Measurements from ENCODE around the gene SGIP1. TPM values are rescaled to one million over a fixed set of nuclear protein-coding genes. Genes with fewer than 3 reads are reported as not detected.
"Not testable (repeated sequence)": the region's sequence is repeated elsewhere in the genome, so short reads cannot be mapped to it uniquely, and the experiment has no call there.

SGIP1 gene
- total RNA-seq, 1 experiment from 2014 or later, result 0.34 TPM

DNA sequence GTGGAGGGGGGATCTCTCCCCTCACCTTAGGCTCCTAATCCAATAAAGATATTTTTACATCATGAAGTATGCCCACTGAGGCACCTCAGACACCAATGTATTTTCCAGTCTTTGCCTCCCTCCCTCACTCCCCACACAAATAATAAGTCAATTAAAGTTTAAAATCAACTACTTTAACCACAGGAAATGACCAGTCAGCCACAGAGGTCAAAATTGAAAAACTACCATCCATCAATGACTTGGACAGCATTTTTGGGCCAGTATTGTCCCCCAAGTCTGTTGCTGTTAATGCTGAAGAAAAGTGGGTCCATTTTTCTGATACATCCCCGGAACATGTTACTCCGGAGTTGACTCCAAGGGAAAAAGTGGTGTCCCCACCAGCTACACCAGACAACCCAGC lies 147.7 kb downstream of the SGIP1 start:
- DNase-seq (ENCODE audit: low spot score), result no peak

GRCh38 chr1:66682106-66682505 lies 148.2 kb downstream of the SGIP1 start:
- DNase-seq (ENCODE audit: low spot score), result no peak

- no peak for DNase-seq (ENCODE audit: low spot score)
Measured at GRCh38 chr1:66684353-66684752, 150.4 kb downstream of the SGIP1 start.

GRCh38 chr1:66685265-66685664 lies 151.3 kb downstream of the SGIP1 start:
- DNase-seq (ENCODE audit: low spot score), result no peak

DNA sequence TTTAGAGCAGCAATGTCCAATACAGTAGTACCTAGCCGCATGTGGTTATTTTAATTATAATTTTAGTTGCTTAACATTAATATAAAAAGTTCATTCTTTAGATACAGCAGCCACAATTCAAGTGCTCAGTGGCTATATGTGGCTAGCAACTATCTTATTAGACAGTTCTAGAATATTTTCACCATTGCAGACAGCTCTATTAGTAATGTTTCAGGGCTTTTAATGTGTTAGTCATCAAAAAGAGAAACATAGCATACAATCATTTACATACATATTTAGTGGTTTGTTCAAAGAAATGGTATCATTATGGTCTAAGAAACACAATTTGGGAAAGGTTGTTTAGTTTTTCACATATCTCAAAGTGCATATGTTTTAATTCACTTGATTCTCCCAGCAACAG lies 151.7 kb downstream of the SGIP1 start:
- DNase-seq (ENCODE audit: low spot score), result no peak

GRCh38 chr1:66686406-66686805 lies 152.5 kb downstream of the SGIP1 start:
- DNase-seq (ENCODE audit: low spot score), result no peak

DNA sequence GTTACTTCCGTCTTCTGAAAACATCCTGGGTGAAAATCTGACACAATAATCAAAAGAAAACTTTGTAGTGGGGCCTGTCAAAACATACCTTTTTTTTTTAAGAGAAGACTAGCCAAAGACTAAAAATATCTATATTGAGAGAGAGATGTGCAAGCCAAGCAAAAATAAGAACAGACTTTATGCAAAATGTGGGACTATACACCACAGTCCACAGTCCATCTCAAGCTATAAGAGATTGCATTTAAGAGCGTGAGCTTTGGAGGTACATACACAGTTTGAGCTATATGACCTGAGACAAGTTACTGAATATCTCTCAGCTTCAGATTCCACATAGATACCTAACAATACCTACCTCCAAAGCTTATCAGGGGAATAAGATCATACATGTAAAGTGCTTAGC lies 153.4 kb downstream of the SGIP1 start:
- DNase-seq (ENCODE audit: low spot score), result no peak

GRCh38 chr1:66690666-66691381 lies 156.9 kb downstream of the SGIP1 start:
- DNase-seq (ENCODE audit: low spot score), result no peak

DNA sequence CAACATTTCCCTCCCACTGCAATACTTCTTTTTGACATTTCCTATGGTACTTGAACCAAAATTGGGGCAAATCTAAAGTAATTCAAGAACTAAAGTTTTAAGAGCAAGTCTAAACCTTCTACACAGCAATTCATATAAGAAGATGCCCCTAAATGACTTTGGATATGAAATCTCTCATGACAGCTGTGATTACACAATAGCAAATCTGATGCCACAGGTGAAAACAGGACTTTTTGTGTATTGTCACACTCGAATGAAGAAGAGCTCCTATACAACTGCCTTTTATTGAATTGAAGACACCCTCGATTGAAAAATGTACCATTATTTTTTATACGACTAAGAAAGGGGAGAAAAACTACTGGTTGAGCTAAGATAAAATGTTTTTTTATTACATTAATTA lies 158.7 kb downstream of the SGIP1 start:
- no peak for DNase-seq (ENCODE audit: low spot score)

DNA sequence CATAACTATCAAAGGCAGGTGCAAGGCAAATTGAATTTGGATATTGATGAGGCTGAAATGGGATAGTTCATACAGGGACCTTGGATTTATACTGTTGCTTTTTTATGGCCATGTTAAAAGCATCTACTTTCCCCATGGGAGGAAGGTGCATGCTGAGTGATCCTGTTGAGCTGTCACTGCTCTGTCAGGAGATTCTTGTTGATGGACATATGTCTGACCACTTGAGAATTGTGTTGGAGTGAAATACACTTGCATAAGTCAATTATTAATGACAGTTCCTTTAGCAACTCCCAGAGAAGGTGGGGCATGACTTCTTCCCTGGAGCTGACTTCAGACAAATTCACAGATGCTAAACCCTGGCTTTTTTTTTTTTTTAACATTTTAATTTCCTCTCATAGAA lies 159.9 kb downstream of the SGIP1 start:
- DNase-seq (ENCODE audit: low spot score), result no peak

DNA sequence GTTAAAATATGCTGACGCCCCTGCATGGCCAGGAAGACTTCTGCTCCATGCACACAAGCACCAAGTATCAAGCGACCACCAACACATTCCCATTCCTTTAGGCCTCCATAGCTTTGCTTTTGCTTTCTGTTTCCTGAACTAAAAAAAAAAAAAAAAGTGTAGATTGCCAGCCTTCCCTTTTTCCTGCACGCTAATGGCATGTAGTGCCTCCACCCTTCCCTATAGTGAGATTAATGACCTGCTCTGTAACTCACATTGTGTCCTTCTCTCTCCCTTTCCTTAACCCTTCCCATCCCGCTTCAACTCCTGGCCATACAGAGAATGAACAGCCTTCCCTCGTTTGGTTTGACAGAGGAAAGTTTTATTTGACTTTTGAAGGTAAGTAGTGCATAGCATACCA lies 161.2 kb downstream of the SGIP1 start:
- DNase-seq (ENCODE audit: low spot score), result no peak

GRCh38 chr1:66696771-66697170 lies 162.8 kb downstream of the SGIP1 start:
- DNase-seq (ENCODE audit: low spot score), result no peak

- DNase-seq (ENCODE audit: low spot score), result no peak
Measured at GRCh38 chr1:66699213-66699612, 165.3 kb downstream of the SGIP1 start.

GRCh38 chr1:66704177-66704875 lies 170.4 kb downstream of the SGIP1 start:
- DNase-seq (ENCODE audit: low spot score), result no peak

- DNase-seq (ENCODE audit: low spot score), result no peak
Measured at GRCh38 chr1:66705110-66705509, 171.2 kb downstream of the SGIP1 start.

DNA sequence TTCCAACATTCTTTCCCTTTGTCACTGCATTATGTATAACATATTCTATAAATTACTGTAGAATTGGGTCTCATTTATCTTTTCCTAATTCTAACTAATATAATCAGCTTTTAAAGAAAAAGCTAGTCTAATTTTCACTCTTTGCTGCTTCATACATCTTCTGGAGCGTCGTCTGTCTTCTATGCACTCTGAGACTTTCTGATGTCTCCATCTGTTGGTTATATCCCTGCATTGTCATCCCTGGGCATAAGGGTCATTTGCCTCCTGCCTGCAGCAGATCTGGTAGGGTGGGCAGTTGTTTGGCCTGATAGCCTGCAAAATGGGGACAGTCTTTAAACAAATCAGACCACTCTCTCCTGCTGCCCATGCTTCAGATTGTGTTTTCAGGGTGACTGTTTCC lies 177.5 kb downstream of the SGIP1 start:
- no peak for DNase-seq (ENCODE audit: low spot score)

- no peak for DNase-seq (ENCODE audit: low spot score)
Measured at GRCh38 chr1:66712839-66713238, 178.9 kb downstream of the SGIP1 start.

DNA sequence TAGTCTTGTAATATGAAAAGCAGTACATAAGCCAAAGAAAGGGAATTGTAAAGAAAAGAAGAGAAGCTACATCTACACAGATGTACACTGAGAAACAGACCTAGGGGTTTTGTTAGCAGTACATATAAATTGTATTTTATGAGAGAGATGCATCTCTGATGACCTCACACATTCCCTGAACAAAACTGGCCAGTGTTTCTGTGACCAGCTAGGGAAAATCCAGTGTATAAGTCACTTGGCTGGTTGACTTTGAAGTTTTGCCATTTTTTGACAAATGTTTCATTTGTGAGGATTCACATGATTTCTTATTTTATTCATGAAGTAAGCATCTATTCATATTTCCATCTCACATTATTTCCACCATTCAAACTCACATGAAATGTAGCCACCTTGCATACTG lies 190.0 kb downstream of the SGIP1 start:
- DNase-seq (ENCODE audit: low spot score), result no peak

DNA sequence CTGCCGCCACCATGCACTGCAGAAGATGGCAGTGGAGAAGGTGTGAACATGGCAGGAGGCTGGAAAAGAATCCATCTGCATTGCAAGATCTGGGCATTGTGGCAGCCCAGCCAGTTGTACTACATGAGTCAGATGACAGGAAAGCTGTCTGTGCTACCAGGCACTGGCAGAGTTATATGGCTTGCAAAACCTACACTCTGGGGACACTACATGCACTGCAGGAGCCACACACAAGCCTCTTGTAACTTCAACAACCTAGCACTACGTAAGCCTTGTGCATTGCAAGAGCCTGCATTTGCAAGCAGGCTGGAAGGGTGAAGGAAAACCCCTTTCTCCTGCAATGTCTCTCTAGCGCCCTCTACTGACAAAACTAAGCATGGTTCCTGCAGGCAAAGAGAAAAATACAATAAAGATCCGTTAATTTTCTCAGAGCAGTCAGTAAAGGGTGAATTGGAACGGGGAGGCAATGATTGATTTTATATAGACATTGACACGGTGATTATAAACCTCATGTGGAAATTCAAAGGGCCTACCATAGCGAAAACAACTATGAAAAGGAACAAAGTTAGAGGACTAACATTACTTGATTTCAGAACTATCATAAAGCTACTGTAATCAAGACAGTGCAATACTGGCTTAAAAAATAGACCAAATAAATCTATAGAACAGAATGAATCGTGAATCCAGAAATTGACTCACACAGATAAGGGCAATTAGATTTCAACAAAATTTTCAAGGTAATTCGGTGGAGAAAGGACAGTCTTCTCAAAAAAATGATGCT lies 192.1 kb downstream of the SGIP1 start:
- peak; percentile 53 for DNase-seq (ENCODE audit: low spot score)

DNA sequence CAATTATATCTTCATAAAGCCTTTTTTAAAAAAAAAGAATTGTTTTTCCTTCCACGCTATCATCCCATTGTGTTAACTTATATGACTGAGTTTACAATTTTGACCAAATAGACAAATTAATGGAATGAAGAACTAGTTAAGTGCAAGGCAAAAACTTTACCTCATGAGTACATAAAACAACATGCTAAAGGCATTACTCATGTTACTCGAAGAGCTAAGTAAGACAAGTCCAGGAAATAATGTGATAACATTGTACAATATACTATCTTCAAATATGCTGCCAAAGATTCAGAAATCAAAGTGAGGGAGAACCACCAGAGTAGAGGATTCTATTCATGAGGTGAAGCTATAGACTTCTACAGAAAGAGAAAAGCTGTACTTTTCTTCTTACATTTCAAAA lies 194.1 kb downstream of the SGIP1 start:
- DNase-seq (ENCODE audit: low spot score), result no peak

GRCh38 chr1:66728716-66729115 lies 194.8 kb downstream of the SGIP1 start:
- DNase-seq (ENCODE audit: low spot score), result not testable (repeated sequence)

DNA sequence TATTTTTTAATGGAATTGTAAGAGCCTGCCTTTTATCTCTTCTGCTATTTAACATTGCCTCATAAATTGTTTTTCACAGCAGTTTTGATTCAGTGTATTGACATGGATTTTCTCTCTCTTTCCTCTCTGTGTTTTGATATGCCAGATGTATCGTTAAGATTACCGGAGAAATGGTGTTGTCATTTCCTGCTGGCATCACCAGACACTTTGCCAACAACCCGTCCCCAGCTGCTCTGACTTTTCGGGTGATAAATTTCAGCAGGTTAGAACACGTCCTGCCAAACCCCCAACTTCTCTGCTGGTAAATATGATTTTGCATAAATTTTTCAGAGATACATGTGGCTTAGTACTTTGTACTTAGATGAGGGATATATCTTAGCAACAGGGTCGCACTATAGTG lies 195.2 kb downstream of the SGIP1 start:
- DNase-seq (ENCODE audit: low spot score), result peak; percentile 31

DNA sequence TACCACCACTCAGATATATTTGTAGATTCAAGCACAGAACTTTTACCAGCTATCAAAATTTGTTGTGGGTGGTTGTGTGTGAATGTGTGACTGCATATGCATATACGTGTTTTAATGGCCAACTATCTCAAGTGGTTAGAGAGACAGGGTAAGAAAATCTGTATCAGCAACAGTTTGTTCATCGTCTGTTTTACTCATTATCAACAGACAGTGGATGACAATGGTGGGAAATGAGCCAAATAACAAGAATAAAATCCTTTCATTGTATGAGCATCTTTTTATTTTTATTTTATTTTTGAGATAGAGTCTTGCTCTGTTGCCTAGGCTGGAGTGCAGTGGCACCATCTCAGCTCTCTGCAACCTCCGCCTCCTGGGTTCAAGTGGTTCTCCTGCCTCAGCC lies 195.6 kb downstream of the SGIP1 start:
- DNase-seq (ENCODE audit: low spot score), result no peak

All from A172 (cell line).